NCI-H460 (cell line): ENCODE measurements around the gene CCNL1. TPM values are rescaled to one million over a fixed set of nuclear protein-coding genes. Genes with fewer than 3 reads are reported as not detected.

Source experiments
- DNase-seq: peaks from one replicate; pipeline ENCODE4 v3.0.0-alpha.2; 2016; ENCODE audit warnings: low read depth; ENCODE audit errors: extremely low read depth
- total RNA-seq: library from RNA; depleted of rRNA; stranded (reverse); fragments of >200 nt; shearing (Covaris generic); gene quantifications from 2 replicates; pipeline ENCODE4 v1.2.3, GENCODE V29; 2014

Gene CCNL1
- total RNA-seq, 1 experiment from 2014 or later = 91.3 TPM

DNA sequence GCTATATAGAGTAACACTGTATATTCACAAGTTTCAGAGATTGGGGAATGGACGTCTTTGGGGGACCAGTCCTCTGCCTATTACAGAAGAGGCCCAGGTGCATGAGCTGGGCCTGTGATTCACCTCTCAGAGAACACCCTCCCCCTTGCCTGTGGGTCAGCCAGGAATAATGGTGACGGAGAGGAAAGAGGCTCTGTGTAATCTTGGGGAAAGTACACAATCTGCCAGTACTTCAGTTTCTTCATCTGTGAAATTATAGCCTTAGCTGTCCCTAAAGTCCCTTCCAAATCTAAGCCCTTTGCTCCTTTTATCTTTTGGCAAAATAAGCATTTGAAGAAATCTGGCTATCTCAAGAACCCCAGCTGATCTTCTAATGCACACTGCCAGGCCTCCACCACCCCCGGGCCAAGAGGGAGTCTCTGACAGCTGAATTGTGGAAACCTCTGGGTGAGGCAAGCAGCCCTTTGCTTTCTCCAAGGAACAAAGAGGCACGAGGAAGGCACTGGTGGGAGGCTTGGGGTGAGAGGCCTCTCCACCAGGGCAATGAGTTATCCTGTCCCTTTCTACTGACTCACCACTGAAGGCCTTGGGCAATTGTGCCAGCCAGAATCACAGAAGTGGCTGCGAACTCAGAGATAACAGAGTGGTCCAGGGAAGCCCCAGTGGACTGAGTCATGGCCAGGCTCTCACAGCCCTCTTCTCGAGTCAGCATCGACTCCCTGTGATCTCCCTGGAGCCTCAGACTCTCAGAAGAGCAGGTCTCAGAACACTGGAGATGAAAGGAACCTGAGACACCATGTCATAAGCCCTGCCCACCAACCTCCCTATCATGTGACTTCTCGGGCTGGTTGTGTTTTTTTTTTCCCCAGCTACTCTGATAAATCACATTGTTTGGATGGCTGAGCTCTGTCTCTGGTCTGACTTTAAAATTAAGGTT, 31.8 kb downstream of the CCNL1 start:
- DNase-seq = no peak

DNA sequence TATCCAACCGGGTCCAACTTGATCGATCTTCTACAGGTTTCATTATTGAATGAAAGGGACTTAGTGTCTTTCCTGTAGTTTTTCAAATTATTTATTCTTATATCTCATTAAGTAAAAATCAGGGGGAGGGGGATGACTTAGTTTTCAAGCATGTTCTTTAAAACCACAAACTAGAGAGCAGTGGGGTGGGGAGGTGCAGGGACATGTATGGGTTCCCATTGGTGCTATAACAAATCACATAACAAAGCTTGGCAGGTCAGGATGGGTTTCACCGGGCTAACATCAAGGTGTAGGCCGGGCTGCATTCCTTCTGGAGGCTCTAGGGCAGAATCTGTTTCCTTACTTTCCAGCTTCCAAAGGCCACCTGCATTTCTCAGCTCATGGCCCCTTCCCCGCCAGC, 32.7 kb downstream of the CCNL1 start:
- DNase-seq = no peak

DNA sequence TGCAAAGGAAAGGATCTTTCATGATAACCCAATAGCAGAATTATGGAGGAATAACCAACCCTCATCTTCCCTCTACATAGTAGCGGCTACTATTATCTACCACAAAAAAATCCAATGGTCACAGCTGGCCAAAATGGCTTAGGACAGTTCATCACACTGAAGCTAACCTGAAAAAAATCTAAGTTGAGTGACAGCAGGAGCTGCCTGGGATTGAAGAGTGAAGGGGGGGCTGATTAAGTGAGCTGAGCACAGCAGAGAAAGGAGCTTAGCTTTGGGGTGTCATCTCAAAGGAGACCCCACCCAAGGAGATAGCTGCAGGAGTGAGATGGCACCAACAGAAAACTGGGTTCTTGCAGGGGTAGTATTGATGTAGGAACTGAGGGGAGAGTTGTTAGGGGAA, 33.6 kb downstream of the CCNL1 start:
- DNase-seq = no peak

DNA sequence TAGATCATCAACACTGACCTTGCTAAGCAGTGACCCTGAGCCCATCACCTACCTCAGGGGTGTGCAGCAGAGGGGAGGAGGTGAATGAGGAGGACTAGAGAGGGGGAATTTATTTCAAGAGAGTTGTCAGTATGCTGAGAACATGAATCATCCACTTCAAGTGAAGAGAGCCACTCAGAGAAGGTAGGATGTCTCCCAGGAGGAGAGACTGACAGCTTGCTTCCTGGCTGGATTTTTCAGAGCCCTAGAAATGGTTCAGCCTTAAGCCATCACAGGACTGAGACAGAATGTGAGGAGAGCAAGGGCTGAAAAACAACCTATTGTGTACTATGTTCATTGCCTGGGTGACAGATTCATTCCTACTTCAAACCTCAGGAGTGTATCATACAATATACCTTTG, 34.8 kb downstream of the CCNL1 start:
- no peak for DNase-seq

DNA sequence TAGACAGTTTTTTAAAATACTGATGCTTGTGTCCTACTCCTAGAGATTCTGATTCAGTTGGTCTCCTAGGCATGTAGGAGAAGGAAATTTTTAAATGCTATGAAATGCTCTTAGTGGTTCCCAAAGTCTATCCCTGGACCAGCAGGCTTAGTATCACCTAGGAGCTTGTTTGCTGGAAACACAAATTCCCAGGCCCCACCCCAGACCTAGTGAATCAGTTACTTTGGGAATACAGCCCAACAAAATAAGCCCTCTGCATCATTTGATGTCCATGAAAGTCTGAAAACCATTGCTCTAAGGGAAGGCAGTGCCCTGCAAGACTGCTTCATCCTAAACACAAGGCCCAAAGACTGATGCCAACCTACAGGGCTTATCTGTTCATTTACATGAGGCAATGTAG, 36.3 kb downstream of the CCNL1 start:
- no peak for DNase-seq

DNA sequence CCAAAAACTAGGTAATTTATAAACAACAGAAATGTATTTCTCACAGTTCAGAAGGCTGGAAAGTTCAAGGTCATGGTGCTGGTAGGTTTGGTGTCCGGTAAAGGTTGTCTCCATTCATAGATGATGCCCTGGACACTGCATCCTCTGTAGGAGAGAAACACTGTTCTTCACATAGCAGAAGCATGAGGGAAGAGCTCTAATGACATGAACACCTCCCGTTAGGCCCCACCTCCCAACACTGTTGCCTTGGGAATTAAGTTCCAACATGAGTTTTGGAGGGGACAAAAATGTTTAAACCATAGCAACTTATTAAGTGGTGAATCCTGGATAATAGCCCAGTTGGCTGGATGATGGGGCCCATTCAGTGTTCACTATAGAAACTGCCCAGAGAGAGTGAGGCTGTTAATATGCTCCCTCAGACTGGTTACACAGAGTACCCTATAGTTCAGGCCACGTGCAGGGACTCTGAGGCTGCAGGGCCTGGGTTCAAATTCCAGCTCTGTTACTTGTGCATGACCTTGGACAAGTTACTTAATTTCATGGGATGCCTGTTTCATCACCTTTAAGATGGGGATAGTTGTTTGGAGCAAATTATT, 37.0 kb downstream of the CCNL1 start:
- DNase-seq = no peak

DNA sequence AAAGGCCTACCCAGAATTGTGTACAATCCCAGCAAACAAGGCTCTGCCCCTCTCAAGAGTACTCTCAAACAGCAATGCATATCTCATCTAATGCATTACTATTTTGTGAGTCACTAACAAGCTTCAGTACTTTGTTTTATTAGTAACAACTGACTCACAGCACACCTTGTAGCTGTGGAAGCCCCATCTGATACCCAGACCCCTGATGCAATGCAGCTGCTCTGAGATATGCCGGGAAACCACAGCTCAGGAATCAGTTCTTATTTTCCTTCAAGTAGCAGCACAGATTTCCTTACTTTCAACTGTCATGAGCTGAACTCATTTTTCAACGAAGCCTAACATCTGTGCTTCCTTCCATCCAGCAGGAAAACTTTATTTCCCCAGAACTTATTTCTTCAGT, 37.8 kb downstream of the CCNL1 start:
- DNase-seq = no peak

DNA sequence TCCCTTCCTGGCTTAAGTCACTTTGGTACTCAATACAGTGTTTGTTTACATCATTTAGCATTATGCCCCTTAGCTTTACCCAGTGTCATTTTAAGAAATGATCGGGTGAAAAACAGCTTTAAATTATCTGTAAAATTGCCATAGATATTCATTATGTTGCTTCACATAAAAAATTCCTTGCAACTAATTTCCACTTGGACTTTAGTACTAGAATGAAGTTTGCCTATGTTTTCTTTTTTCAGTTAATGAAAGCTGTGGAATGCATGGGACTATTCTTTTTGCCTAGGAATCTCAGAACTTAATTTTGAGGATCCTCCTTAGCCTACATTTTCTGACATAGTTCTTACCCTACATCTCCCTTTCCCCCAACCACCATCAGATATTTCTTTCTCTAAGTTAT, 38.4 kb downstream of the CCNL1 start:
- no peak for DNase-seq

DNA sequence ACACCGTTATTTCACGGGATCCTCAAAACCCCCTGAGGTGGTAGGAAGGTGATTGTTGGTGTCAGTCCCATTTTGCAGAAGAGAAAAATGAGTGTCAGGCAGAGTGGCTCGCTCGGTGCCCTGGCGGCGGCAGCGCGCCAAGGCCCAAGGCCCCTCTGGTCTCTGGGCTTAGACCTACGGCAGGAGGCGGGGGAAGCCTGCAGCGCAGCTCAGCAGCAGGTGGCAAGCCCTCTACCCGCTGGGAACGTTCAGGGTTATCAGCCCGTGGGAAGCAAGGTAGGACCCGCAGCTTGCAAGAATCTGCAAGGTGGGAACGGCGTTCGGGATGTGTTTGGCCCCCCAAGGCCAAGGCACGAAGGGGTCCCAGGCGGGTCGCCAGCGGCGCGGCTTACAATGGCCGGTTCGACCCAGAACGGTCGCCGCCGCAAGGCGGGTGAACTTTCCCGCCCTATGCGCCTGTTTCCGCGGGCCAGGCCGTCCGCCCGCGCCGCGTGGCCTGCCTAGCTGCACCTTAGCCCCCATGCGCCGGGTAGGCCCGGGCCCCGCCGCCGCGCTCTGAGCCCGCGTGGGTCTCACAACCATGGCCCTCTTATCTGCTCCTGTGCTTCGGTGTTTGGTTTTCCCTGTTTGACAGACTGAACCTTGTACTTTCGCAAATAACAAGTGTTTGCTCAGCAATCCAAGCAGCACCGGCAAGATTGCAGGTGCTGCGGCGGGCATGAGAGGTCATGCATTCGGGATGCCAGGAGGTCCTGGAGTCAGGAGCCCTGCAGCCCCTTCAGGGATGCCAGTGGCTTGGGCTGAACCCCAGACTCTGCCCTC, 39.7 kb downstream of the CCNL1 start:
- no peak for DNase-seq

DNA sequence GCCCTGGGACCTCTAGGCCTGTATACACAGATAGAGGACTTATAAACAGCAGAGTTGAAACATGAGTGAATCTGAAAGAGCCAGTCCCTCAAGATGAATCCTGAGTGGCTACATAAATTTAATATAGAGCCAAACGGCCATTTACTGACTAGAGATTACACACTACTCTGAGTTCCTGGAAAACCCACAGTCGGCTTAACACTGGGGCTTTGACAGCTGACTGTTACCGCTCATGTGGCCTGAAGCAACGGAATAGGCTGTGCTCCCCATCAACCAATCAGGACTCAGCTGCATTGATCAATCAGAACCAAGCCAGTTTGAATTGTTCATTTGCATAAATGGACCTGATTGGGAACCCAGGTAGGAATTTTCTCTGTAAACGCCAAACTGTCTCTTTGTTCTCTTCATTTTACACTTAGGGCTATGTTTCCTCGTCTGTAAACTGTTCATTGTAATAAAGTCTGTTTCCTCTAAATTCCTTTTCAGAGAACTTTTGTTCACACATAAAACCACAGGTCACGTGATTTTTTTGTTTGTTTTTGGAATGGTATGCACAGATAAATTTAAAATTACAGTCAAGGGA, 40.5 kb downstream of the CCNL1 start:
- DNase-seq = no peak

DNA sequence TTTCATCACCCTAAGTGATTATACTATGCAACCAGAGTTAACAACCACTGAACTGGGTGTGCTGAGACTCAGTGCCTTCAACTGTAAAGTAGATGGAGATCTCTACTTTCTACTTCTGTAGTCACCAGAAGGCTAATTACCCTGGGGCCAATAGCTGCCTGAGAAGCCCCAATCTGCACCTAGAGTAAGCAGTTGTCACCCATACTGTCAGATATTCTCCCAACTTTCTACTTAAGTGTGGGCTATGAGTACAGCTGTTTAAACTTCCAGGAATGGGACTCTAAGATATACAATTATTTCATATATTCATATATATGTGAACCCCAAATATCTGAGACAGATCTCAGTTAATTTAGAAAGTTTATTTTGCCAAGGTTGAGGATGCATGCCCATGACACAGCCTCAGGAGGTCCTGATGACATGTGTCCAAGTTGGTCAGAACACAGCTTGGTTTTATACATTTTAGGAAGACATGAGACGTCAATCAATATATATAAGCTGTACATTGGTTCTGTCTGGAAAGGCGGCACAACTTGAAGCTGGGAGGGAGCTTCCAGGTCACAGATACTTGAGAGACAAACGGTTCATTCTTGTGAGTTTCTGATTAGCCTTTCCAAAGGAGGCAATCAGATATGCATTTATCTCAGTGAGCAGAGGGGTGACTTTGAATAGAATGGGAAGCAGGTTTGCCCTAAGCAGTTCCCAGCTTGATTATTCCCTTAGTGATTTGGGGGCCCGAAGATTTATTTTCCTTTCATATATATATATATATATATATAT, 41.9 kb downstream of the CCNL1 start:
- DNase-seq = no peak

DNA sequence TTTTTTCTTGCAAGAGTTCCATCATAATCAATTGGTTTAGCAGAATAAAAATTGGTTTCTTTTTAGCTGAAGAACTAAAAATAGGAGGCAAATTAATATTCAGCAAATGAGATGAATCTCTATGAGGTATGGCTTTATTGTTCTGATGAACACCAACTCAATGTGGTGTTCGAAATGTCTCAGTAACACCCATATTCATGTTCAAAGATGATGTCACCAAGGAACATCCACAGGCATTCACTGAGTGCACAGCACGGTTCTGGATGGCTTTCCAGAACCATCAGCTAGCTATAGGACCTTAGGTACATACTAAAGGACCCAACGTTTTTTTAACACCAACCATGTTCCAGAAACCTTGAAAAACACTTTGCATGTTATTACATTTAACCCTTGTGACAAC, 42.7 kb downstream of the CCNL1 start:
- no peak for DNase-seq

DNA sequence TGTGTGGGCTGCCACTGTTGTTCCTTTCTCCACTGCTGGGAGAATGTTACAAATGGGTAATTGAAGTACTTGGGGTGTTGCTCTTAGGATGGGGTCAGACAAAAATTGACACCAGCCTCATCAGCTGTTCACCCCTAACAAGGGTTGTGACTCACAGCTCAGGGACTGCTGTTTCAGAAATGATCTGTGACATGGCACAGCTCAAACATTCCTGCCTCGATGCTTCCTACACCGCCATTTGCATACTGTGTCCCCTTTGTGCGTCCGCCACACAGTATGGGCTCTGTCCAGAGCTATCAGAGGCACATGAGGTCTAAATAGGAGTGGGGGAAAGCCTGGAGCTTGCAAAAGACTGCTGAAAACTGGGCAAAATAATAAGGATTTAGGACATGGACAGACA, 43.9 kb downstream of the CCNL1 start:
- no peak for DNase-seq

DNA sequence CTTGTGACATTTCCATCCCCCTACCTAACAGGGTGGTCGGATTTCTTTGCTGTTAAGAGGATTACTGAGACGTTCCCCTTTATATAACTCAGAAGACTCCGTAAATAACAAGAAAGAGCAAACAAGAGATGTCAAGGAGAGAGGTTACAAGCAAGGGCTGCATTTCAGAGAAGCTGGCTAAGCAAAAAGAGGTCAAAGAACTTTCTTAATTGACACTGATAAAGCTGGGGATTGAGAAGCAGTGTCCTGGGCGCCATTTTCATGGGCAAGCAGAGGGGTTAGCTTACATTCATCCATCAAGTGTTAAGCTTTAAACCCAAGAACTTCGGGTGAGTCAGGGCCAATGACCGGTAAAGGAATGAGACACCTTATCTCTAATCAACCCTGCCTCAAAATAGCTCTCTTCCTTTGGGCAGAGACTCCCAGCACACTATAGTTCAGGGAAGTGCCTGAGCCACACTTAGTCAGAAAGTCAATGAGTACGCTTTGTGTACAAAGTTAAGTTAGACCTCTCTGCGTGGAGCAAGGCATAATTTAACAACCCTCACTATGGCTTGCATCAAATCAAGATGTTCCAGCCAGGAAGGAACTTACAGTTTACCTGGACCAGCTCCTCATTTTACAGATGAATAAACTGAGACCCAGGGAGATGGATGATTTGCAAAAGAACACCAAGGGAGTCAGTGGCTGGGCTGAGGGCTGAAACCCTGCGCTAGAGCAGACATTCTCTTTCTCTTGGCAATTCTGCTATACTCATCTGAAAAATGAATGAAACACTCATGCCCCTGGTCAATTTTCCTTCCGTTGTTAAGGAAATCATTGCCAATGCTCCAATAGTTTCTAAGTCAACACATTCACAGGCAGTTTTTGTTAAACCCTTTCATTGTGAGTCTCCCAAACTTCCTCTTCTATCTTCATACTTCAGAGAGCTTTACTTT, 44.6 kb downstream of the CCNL1 start:
- no peak for DNase-seq

DNA sequence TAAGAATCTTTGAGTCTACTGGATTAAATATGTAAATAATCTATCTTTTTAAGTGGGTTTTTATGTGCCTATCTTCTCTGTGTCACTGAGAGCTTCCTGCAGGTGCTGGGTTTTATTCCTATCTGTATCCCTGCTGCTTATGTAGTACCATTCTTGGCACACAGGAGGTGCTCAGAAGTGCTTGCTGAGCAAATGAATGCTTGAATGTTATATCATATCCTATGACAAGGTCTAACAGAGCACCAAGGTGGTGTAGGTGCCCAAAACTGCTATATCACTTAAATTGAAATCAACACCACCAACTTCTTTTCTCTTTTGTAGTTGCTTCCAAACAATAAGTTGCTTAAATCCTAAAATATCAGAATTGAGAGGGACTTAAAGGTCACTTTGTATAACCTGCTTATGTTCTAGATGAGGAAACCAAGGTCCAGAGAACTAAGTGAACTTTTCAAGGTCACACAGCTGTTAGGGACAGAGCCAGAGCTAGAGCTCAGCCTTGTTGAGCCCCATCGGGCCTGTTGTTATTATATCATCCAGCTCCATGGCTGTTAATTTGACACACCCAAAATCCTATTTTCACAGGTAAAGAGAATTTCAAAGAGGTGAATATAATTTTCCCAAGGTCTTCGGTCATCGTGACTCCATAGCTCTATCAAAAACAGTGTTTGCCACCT, 46.0 kb downstream of the CCNL1 start:
- DNase-seq = no peak

DNA sequence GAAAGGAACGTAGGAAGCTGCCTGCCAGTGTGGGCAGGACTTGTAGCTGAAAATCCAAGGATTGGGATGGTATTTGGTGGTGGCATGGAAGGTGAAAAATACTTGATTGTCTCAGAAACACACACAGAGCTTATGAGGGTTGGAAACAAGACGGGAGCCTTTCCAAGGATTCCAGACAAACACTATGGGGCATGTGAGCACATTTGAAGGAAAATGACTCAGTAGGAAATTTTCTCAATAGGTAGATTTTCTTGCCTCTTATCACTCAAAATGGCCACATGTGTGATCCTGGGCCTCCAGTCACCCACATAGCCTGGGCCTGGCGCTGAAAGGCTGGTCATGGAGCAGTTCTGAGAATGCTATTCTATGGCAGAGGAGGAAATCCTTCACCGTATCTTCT, 47.4 kb downstream of the CCNL1 start:
- no peak for DNase-seq

DNA sequence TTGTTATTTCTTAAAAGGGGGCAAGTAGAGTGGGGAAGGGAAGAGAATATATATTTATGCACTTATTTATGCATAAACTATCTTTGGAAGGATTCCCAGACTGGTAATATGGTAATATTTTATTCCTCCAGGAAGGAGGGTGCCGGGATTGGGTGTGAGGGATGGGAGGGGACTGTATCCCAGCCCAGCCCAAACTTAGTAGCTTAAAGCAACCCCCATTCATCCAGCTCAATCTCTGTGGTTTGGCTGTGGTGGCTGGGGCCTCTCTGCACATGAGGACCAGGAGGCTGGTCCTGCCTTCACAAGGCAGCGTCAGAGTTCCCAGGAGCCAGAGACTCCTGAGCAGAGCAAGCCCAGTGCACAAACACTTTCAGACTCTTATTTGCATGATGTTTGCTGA, 48.4 kb downstream of the CCNL1 start:
- DNase-seq = no peak

DNA sequence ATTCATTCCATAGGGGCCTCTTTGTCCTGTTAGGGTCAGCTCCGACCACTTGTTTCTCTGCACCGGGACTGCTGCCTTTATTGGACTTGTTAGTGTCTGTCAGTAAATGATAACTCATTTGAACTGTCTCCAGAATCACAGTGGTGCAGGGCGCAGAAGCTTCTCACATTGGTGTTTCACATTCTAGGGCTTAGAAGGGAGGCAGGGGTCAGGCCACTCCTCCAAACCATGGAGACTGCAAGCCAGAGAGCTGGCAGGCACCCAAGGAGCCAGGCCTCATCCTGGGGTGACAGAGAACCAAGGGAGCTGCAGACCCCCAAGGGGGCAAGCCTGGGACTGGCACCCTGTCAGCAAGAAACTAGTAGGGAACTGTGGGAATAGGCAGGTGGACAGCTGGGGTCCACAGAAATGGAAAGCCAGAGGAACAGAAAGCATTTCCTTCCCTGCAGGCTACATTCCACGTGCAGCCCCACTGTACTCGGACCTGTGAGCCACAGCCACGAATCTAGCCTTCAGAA, 49.1 kb downstream of the CCNL1 start:
- no peak for DNase-seq
